HEK293 (cell line): ENCODE measurements around the gene IGFBP7.

Experiments used
- AEBP2 ChIP-seq: fragments of 450-650 bp; formaldehyde crosslinking; IDR thresholded peaks from 2 replicates; pipeline ENCODE4 v1.5.1; 2016; ENCODE audit warnings: missing biosample characterization, missing genetic modification characterization, borderline replicate concordance
- EGR2 ChIP-seq: fragments of 450-650 bp; formaldehyde crosslinking; IDR thresholded peaks from 2 replicates; pipeline ENCODE4 v1.5.1; 2016; ENCODE audit warnings: low read depth, missing biosample characterization, missing genetic modification characterization
- GFI1B ChIP-seq: fragments of 450-650 bp; formaldehyde crosslinking; IDR thresholded peaks from 2 replicates; pipeline ENCODE4 v1.5.1; 2016; ENCODE audit warnings: missing biosample characterization, missing genetic modification characterization
- GLI4 ChIP-seq: fragments of 450-650 bp; formaldehyde crosslinking; IDR thresholded peaks from 2 replicates; pipeline ENCODE4 v1.5.1; 2016; ENCODE audit warnings: missing biosample characterization, missing genetic modification characterization
- HIC1 ChIP-seq: fragments of 450-650 bp; formaldehyde crosslinking; IDR thresholded peaks from 2 replicates; pipeline ENCODE4 v1.5.1; 2016; ENCODE audit warnings: missing biosample characterization, missing genetic modification characterization
- MEIS1 ChIP-seq: sonication (generic); formaldehyde crosslinking; IDR thresholded peaks from 2 replicates; pipeline ENCODE4 v1.8.1; 2022; ENCODE audit warnings: missing genetic modification reagents, mild to moderate bottlenecking, borderline replicate concordance
- SP7 ChIP-seq: fragments of 450-650 bp; formaldehyde crosslinking; IDR thresholded peaks from 2 replicates; pipeline ENCODE4 v1.5.1; 2016; ENCODE audit warnings: missing biosample characterization, missing genetic modification characterization
- ZFP69B ChIP-seq: fragments of 450-650 bp; formaldehyde crosslinking; IDR thresholded peaks from 2 replicates; pipeline ENCODE4 v1.5.1; 2016; ENCODE audit warnings: missing biosample characterization, missing genetic modification characterization
- ZNF112 ChIP-seq: fragments of 450-650 bp; formaldehyde crosslinking; IDR thresholded peaks from 2 replicates; pipeline ENCODE4 v1.5.0; 2017; ENCODE audit warnings: missing biosample characterization, missing genetic modification characterization
- ZNF19 ChIP-seq: fragments of 450-650 bp; formaldehyde crosslinking; IDR thresholded peaks from 2 replicates; pipeline ENCODE4; 2016; ENCODE audit warnings: missing biosample characterization, missing genetic modification characterization, low read depth
- ZNF221 ChIP-seq: fragments of 450-650 bp; formaldehyde crosslinking; IDR thresholded peaks from 2 replicates; pipeline ENCODE4 v1.5.1; 2017; ENCODE audit warnings: missing biosample characterization, missing genetic modification characterization, borderline replicate concordance
- ZNF223 ChIP-seq: fragments of 450-650 bp; formaldehyde crosslinking; IDR thresholded peaks from 2 replicates; pipeline ENCODE4 v1.5.1; 2016; ENCODE audit warnings: missing biosample characterization, missing genetic modification characterization
- ZNF24 ChIP-seq: fragments of 450-650 bp; formaldehyde crosslinking; IDR thresholded peaks from 2 replicates; pipeline ENCODE4 v1.5.1; 2016; ENCODE audit warnings: missing biosample characterization, missing genetic modification characterization
- ZNF302 ChIP-seq: fragments of 450-650 bp; formaldehyde crosslinking; IDR thresholded peaks from 2 replicates; pipeline ENCODE4 v1.5.1; 2016; ENCODE audit warnings: missing biosample characterization, missing genetic modification characterization, low read depth
- ZNF362 ChIP-seq: fragments of 450-650 bp; formaldehyde crosslinking; IDR thresholded peaks from 2 replicates; pipeline ENCODE4 v1.5.1; 2016; ENCODE audit warnings: missing biosample characterization, missing genetic modification characterization
- ZNF473 ChIP-seq: fragments of 450-650 bp; formaldehyde crosslinking; IDR thresholded peaks from 2 replicates; pipeline ENCODE4 v1.5.1; 2017; ENCODE audit warnings: missing biosample characterization, missing genetic modification characterization
- ZNF521 ChIP-seq: fragments of 450-650 bp; formaldehyde crosslinking; IDR thresholded peaks from 2 replicates; pipeline ENCODE4 v1.5.1; 2017; ENCODE audit warnings: missing biosample characterization, mild to moderate bottlenecking, missing genetic modification characterization
- ZNF561 ChIP-seq: fragments of 450-650 bp; IDR thresholded peaks from 2 replicates; pipeline ENCODE4 v1.5.1; 2018; ENCODE audit warnings: missing biosample characterization, missing genetic modification characterization, borderline replicate concordance
- ZNF664 ChIP-seq: fragments of 450-650 bp; formaldehyde crosslinking; IDR thresholded peaks from 2 replicates; pipeline ENCODE4 v1.5.1; 2016; ENCODE audit warnings: missing biosample characterization, missing genetic modification characterization
- ZSCAN4 ChIP-seq: fragments of 450-650 bp; formaldehyde crosslinking; IDR thresholded peaks from 2 replicates; pipeline ENCODE4 v1.5.1; 2017; ENCODE audit warnings: missing biosample characterization, missing genetic modification characterization
- TF ChIP-seq, protein P1 (sequence below): fragments of 450-650 bp; formaldehyde crosslinking; IDR thresholded peaks from 2 replicates; pipeline ENCODE4 v1.5.1; 2017; ENCODE audit warnings: missing biosample characterization, missing genetic modification characterization
- TF ChIP-seq, protein P2 (sequence below): fragments of 450-650 bp; IDR thresholded peaks from 2 replicates; pipeline ENCODE4 v1.5.1; 2018; ENCODE audit warnings: missing biosample characterization, missing genetic modification characterization
- TF ChIP-seq, protein P3 (sequence below): fragments of 450-650 bp; formaldehyde crosslinking; IDR thresholded peaks from 2 replicates; pipeline ENCODE4 v1.5.1; 2017; ENCODE audit warnings: missing biosample characterization, missing genetic modification characterization
- TF ChIP-seq, protein P4 (sequence below): fragments of 450-650 bp; formaldehyde crosslinking; IDR thresholded peaks from 2 replicates; pipeline ENCODE4 v1.5.1; 2016; ENCODE audit warnings: missing biosample characterization, missing genetic modification characterization

IGFBP7 gene

GRCh38 chr4:56981795-56982201 is 128.4 kb downstream of the IGFBP7 start (continued):
- no peak for TF ChIP-seq ZNF112 (tag by site-specific recombination)
- TF ChIP-seq ZFP69B (tag by site-specific recombination), result no peak
- no peak for TF ChIP-seq ZNF221
- no peak for TF ChIP-seq GFI1B (tag by site-specific recombination)
- TF ChIP-seq SP7 (tag by site-specific recombination), result no peak
- TF ChIP-seq, protein P1, sequence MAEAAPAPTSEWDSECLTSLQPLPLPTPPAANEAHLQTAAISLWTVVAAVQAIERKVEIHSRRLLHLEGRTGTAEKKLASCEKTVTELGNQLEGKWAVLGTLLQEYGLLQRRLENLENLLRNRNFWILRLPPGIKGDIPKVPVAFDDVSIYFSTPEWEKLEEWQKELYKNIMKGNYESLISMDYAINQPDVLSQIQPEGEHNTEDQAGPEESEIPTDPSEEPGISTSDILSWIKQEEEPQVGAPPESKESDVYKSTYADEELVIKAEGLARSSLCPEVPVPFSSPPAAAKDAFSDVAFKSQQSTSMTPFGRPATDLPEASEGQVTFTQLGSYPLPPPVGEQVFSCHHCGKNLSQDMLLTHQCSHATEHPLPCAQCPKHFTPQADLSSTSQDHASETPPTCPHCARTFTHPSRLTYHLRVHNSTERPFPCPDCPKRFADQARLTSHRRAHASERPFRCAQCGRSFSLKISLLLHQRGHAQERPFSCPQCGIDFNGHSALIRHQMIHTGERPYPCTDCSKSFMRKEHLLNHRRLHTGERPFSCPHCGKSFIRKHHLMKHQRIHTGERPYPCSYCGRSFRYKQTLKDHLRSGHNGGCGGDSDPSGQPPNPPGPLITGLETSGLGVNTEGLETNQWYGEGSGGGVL (tag by site-specific recombination), result no peak
- TF ChIP-seq ZNF521 (tag by site-specific recombination), result no peak
- TF ChIP-seq ZNF19 (tag by site-specific recombination), result no peak
- no peak for TF ChIP-seq EGR2 (tag by site-specific recombination)
- TF ChIP-seq, protein P2, sequence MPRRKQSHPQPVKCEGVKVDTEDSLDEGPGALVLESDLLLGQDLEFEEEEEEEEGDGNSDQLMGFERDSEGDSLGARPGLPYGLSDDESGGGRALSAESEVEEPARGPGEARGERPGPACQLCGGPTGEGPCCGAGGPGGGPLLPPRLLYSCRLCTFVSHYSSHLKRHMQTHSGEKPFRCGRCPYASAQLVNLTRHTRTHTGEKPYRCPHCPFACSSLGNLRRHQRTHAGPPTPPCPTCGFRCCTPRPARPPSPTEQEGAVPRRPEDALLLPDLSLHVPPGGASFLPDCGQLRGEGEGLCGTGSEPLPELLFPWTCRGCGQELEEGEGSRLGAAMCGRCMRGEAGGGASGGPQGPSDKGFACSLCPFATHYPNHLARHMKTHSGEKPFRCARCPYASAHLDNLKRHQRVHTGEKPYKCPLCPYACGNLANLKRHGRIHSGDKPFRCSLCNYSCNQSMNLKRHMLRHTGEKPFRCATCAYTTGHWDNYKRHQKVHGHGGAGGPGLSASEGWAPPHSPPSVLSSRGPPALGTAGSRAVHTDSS (tag by site-specific recombination), result no peak
- no peak for TF ChIP-seq ZNF223 (tag by site-specific recombination)
- no peak for TF ChIP-seq ZNF362 (tag by site-specific recombination)
- TF ChIP-seq, protein P3, sequence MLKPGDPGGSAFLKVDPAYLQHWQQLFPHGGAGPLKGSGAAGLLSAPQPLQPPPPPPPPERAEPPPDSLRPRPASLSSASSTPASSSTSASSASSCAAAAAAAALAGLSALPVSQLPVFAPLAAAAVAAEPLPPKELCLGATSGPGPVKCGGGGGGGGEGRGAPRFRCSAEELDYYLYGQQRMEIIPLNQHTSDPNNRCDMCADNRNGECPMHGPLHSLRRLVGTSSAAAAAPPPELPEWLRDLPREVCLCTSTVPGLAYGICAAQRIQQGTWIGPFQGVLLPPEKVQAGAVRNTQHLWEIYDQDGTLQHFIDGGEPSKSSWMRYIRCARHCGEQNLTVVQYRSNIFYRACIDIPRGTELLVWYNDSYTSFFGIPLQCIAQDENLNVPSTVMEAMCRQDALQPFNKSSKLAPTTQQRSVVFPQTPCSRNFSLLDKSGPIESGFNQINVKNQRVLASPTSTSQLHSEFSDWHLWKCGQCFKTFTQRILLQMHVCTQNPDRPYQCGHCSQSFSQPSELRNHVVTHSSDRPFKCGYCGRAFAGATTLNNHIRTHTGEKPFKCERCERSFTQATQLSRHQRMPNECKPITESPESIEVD (tag by site-specific recombination), result peak; percentile 64
- TF ChIP-seq HIC1, result no peak
- TF ChIP-seq ZNF473 (tag by site-specific recombination), result no peak
- no peak for TF ChIP-seq MEIS1 (CRISPR knock-in tag)
- TF ChIP-seq ZNF664, result peak; percentile 85; the same call in 1 of the 2 replicates
- TF ChIP-seq AEBP2 (tag by site-specific recombination), result no peak
- TF ChIP-seq, protein P4, sequence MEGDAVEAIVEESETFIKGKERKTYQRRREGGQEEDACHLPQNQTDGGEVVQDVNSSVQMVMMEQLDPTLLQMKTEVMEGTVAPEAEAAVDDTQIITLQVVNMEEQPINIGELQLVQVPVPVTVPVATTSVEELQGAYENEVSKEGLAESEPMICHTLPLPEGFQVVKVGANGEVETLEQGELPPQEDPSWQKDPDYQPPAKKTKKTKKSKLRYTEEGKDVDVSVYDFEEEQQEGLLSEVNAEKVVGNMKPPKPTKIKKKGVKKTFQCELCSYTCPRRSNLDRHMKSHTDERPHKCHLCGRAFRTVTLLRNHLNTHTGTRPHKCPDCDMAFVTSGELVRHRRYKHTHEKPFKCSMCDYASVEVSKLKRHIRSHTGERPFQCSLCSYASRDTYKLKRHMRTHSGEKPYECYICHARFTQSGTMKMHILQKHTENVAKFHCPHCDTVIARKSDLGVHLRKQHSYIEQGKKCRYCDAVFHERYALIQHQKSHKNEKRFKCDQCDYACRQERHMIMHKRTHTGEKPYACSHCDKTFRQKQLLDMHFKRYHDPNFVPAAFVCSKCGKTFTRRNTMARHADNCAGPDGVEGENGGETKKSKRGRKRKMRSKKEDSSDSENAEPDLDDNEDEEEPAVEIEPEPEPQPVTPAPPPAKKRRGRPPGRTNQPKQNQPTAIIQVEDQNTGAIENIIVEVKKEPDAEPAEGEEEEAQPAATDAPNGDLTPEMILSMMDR (tag by site-specific recombination), result no peak
- no peak for TF ChIP-seq ZNF24 (tag by site-specific recombination)
- TF ChIP-seq ZNF561 (tag by site-specific recombination), result no peak
- TF ChIP-seq ZNF302, result no peak
- no peak for TF ChIP-seq ZSCAN4 (tag by site-specific recombination)
- TF ChIP-seq GLI4, result no peak
